B cell (primary cell): Measurements from ENCODE around the gene CFB. TPM values are rescaled to one million over a fixed set of nuclear protein-coding genes. Genes with fewer than 3 reads are reported as not detected.

Source experiments
- polyA plus RNA-seq: library from polyadenylated mRNA; depleted of rRNA; stranded (reverse); fragments of >200 nt; gene quantifications from 2 replicates; pipeline ENCODE4 v1.2.3, GENCODE V29; 2012
- small RNA-seq: library from RNA; depleted of rRNA; stranded (forward); fragments of <200 nt; gene quantifications from one replicate; pipeline ENCODE3, GENCODE V24; 2012; ENCODE audit warnings: low replicate concordance, low read depth; ENCODE audit not compliant: insufficient read length
- total RNA-seq, 2 donors: library from RNA; stranded (reverse); fragments of 120-200 nt in 1 of 2; gene quantifications; 1 replicate in 1 of 2; 2 replicates in 1 of 2; pipeline versions ENCODE4 v1.2.3 to v1.2.4, GENCODE V29; 2013 to 2022

The CFB gene
- total and polyA plus RNA-seq, 2 donors (not counting 1 experiment from before 2014, with no cell fraction given), result not detected

Small RNAs within 50 kb of the gene (small RNA-seq; reads per million reads assigned to genes)
- gene AL645922.1, result not detected

Other genes starting within 250 kb of the CFB start
Only the 30 nearest of the 37 such genes appear.
- gene LY6G6C, start 224.3 kb upstream of the CFB start, total RNA-seq, result not detected in 2 replicates
- gene LY6G6C, start 224.3 kb upstream of the CFB start, polyA plus RNA-seq, result 0.13 and 0.30 TPM in 2 replicates
- gene MPIG6B, start 222.7 kb upstream of the CFB start, total RNA-seq, result 0.24 and 0.54 TPM in 2 replicates
- 1.6 and 4.8 TPM in 2 replicates for gene MPIG6B, start 222.7 kb upstream of the CFB start, polyA plus RNA-seq
- gene DDAH2, start 216.8 kb upstream of the CFB start, total RNA-seq, result 51.1 and 59.2 TPM in 2 replicates
- gene DDAH2, start 216.8 kb upstream of the CFB start, polyA plus RNA-seq, result 64.7 and 87.2 TPM in 2 replicates
- 216 and 221 TPM in 2 replicates for gene CLIC1, start 209.6 kb upstream of the CFB start, total RNA-seq
- 178 and 290 TPM in 2 replicates for gene CLIC1, start 209.6 kb upstream of the CFB start, polyA plus RNA-seq
- gene MSH5, start 206.1 kb upstream of the CFB start, total RNA-seq, result 49.9 and 50.1 TPM in 2 replicates
- 51.6 and 64.7 TPM in 2 replicates for gene MSH5, start 206.1 kb upstream of the CFB start, polyA plus RNA-seq
- gene SAPCD1, start 183.4 kb upstream of the CFB start, total RNA-seq, result 11.1 and 12.9 TPM in 2 replicates
- 12.9 and 21.5 TPM in 2 replicates for gene SAPCD1, start 183.4 kb upstream of the CFB start, polyA plus RNA-seq
- 5.2 and 5.6 TPM in 2 replicates for gene VWA7, start 168.8 kb upstream of the CFB start, total RNA-seq
- gene VWA7, start 168.8 kb upstream of the CFB start, polyA plus RNA-seq, result 3.2 and 6.0 TPM in 2 replicates
- 47.4 and 52.3 TPM in 2 replicates for gene VARS1, start 150.3 kb upstream of the CFB start, total RNA-seq
- 54.8 and 66.8 TPM in 2 replicates for gene VARS1, start 150.3 kb upstream of the CFB start, polyA plus RNA-seq
- gene LSM2, start 139.1 kb upstream of the CFB start, total RNA-seq, result 45.3 and 52.4 TPM in 2 replicates
- 37.7 and 57.4 TPM in 2 replicates for gene LSM2, start 139.1 kb upstream of the CFB start, polyA plus RNA-seq
- 2.0 and 2.4 TPM in 2 replicates for gene HSPA1L, start 130.8 kb upstream of the CFB start, total RNA-seq
- 0.49 and 0.81 TPM in 2 replicates for gene HSPA1L, start 130.8 kb upstream of the CFB start, polyA plus RNA-seq
- gene HSPA1A, start 130.6 kb upstream of the CFB start, total RNA-seq, result 58.8 and 61.2 TPM in 2 replicates
- gene HSPA1A, start 130.6 kb upstream of the CFB start, polyA plus RNA-seq, result 63.3 and 129 TPM in 2 replicates
- 79.2 and 89.9 TPM in 2 replicates for gene HSPA1B, start 118.4 kb upstream of the CFB start, total RNA-seq
- gene HSPA1B, start 118.4 kb upstream of the CFB start, polyA plus RNA-seq, result 86.8 and 145 TPM in 2 replicates
- 25.3 and 26.0 TPM in 2 replicates for gene NEU1, start 83.3 kb upstream of the CFB start, total RNA-seq
- gene NEU1, start 83.3 kb upstream of the CFB start, polyA plus RNA-seq, result 35.1 and 47.2 TPM in 2 replicates
- not detected in 2 replicates for gene SLC44A4, start 67.1 kb upstream of the CFB start, total RNA-seq
- not detected in 2 replicates for gene SLC44A4, start 67.1 kb upstream of the CFB start, polyA plus RNA-seq
- gene EHMT2, start 48.4 kb upstream of the CFB start, total RNA-seq, result 86.1 and 87.4 TPM in 2 replicates
- 96.4 and 108 TPM in 2 replicates for gene EHMT2, start 48.4 kb upstream of the CFB start, polyA plus RNA-seq
- gene ZBTB12, start 44.0 kb upstream of the CFB start, total RNA-seq, result 8.1 and 8.9 TPM in 2 replicates
- gene ZBTB12, start 44.0 kb upstream of the CFB start, polyA plus RNA-seq, result 1.2 and 1.4 TPM in 2 replicates
- gene C2, start 18.4 kb upstream of the CFB start, total RNA-seq, result 1.3 and 3.4 TPM in 2 replicates
- gene C2, start 18.4 kb upstream of the CFB start, polyA plus RNA-seq, result 0.23 and 0.28 TPM in 2 replicates
- gene NELFE, start 12.9 kb downstream of the CFB start, total RNA-seq, result 48.6 and 53.7 TPM in 2 replicates
- 39.0 and 40.0 TPM in 2 replicates for gene NELFE, start 12.9 kb downstream of the CFB start, polyA plus RNA-seq
- gene SKIC2, start 13.1 kb downstream of the CFB start, total RNA-seq, result 119 and 122 TPM in 2 replicates
- 93.1 and 114 TPM in 2 replicates for gene SKIC2, start 13.1 kb downstream of the CFB start, polyA plus RNA-seq
- gene DXO, start 26.0 kb downstream of the CFB start, total RNA-seq, result 33.9 and 36.1 TPM in 2 replicates
- 139 and 150 TPM in 2 replicates for gene DXO, start 26.0 kb downstream of the CFB start, polyA plus RNA-seq
- gene C4A, start 36.0 kb downstream of the CFB start, total RNA-seq, result 10.5 and 11.1 TPM in 2 replicates
- gene C4A, start 36.0 kb downstream of the CFB start, polyA plus RNA-seq, result 9.0 and 9.9 TPM in 2 replicates
- gene C4B, start 68.7 kb downstream of the CFB start, total RNA-seq, result 3.8 and 7.4 TPM in 2 replicates
- gene C4B, start 68.7 kb downstream of the CFB start, polyA plus RNA-seq, result 4.7 and 9.0 TPM in 2 replicates
- 0.51 TPM in 1 of 2 replicates, not detected in the other for gene CYP21A2, start 92.3 kb downstream of the CFB start, total RNA-seq
- 0.17 TPM in 1 of 2 replicates, not detected in the other for gene CYP21A2, start 92.3 kb downstream of the CFB start, polyA plus RNA-seq
- 19.0 and 22.7 TPM in 2 replicates for gene TNXB, start 163.2 kb downstream of the CFB start, total RNA-seq
- gene TNXB, start 163.2 kb downstream of the CFB start, polyA plus RNA-seq, result 1.4 and 4.0 TPM in 2 replicates
- 201 and 206 TPM in 2 replicates for gene ATF6B, start 182.2 kb downstream of the CFB start, total RNA-seq
- 137 and 180 TPM in 2 replicates for gene ATF6B, start 182.2 kb downstream of the CFB start, polyA plus RNA-seq
- gene FKBPL, start 184.2 kb downstream of the CFB start, total RNA-seq, result 4.6 and 4.7 TPM in 2 replicates
- gene FKBPL, start 184.2 kb downstream of the CFB start, polyA plus RNA-seq, result 3.1 and 4.1 TPM in 2 replicates
- not detected in 2 replicates for gene PRRT1, start 205.8 kb downstream of the CFB start, total RNA-seq
- gene PRRT1, start 205.8 kb downstream of the CFB start, polyA plus RNA-seq, result 0.19 TPM in 1 of 2 replicates, not detected in the other
- gene PPT2, start 208.0 kb downstream of the CFB start, total RNA-seq, result 2.7 and 4.2 TPM in 2 replicates
- gene PPT2, start 208.0 kb downstream of the CFB start, polyA plus RNA-seq, result 1.2 and 1.6 TPM in 2 replicates
- gene EGFL8, start 218.5 kb downstream of the CFB start, total RNA-seq, result 3.9 and 4.5 TPM in 2 replicates
- 0.91 and 2.7 TPM in 2 replicates for gene EGFL8, start 218.5 kb downstream of the CFB start, polyA plus RNA-seq
- 27.4 and 29.8 TPM in 2 replicates for gene AGPAT1, start 230.0 kb downstream of the CFB start, total RNA-seq
- 27.2 and 37.1 TPM in 2 replicates for gene AGPAT1, start 230.0 kb downstream of the CFB start, polyA plus RNA-seq